PC-3 (cell line): ENCODE measurements around the gene PSG11. TPM values are rescaled to one million over a fixed set of nuclear protein-coding genes. Genes with fewer than 3 reads are reported as not detected.

Experiments
- ATAC-seq: fragments of 200-7000 bp; cut with Tn5 transposase; 2 replicates; pipeline ENCODE4 v1.9.1; 2020; ENCODE audit warnings: mild to moderate bottlenecking, moderate library complexity
- BruUV-seq: library from RNA; stranded (reverse); fragments of 400-500 nt; replicated peaks from 2 replicates; lab custom pipeline; 2021; lab: Mats Ljungman, UMichigan
- CTCF ChIA-PET: fragments of 300-600 bp; sonication (Branson Sonifier 250); formaldehyde crosslinking; loops from one replicate; lab custom pipeline; 2022; ENCODE audit warnings: antibody characterized with exemption; lab: Charles Lee
- POLR2A ChIA-PET: fragments of 300-600 bp; sonication (Branson Sonifier 250); formaldehyde crosslinking; loops from one replicate; lab custom pipeline; 2022; ENCODE audit warnings: antibody characterized with exemption; ENCODE audit not compliant: unreplicated experiment; lab: Charles Lee
- DNase-seq: peaks from one replicate; pipeline ENCODE4 v3.0.0-alpha.2; 2015
- H2AFZ ChIP-seq: fragments of 300-600 bp; sonication (generic); 2 replicates; pipeline ENCODE4 v1.6.0; 2016; ENCODE audit warnings: antibody characterized with exemption, low read length
- H3F3A ChIP-seq: fragments of 300-600 bp; sonication (generic); one replicate; pipeline ENCODE4 v1.6.0; 2017; ENCODE audit warnings: antibody characterized with exemption, low read length, control low read depth, mild to moderate bottlenecking; ENCODE audit not compliant: unreplicated experiment
- H3K27ac ChIP-seq: fragments of 300-600 bp; sonication (generic); 2 replicates; pipeline ENCODE4 v1.5.1; 2016; ENCODE audit warnings: mild to moderate bottlenecking, low read length
- H3K27me3 ChIP-seq: fragments of 300-600 bp; sonication (generic); 2 replicates; pipeline ENCODE4 v1.6.1; 2016; ENCODE audit warnings: low read length, mixed read lengths
- H3K36me3 ChIP-seq: fragments of 300-600 bp; sonication (generic); 2 replicates; pipeline ENCODE4 v1.6.1; 2016; ENCODE audit warnings: low read depth, mixed run types, low read length, mixed read lengths
- H3K4me1 ChIP-seq: fragments of 300-600 bp; sonication (generic); 2 replicates; pipeline ENCODE4 v1.5.1; 2016; ENCODE audit warnings: low read length; ENCODE audit not compliant: insufficient read depth
- H3K4me2 ChIP-seq: fragments of 300-600 bp; sonication (generic); 2 replicates; pipeline ENCODE4 v1.6.0; 2016; ENCODE audit warnings: low read length
- H3K4me3 ChIP-seq: fragments of 300-600 bp; sonication (generic); 2 replicates; pipeline ENCODE4 v1.5.1; 2016; ENCODE audit warnings: mild to moderate bottlenecking, low read length, mixed read lengths
- H3K79me2 ChIP-seq: fragments of 300-600 bp; sonication (generic); 2 replicates; pipeline ENCODE4 v1.6.1; 2017; ENCODE audit warnings: low read length, mixed read lengths
- H3K9ac ChIP-seq: fragments of 300-600 bp; sonication (generic); 2 replicates; pipeline ENCODE4 v1.6.0; 2016; ENCODE audit warnings: mild to moderate bottlenecking, low read length
- H3K9me2 ChIP-seq: fragments of 300-600 bp; sonication (generic); replicated peaks from 2 replicates; pipeline ENCODE4 v1.6.1; 2016; ENCODE audit warnings: mixed run types, low read length, mixed read lengths
- H3K9me3 ChIP-seq: fragments of 300-600 bp; sonication (generic); 2 replicates; pipeline ENCODE4 v1.6.1; 2016; ENCODE audit warnings: low read length, mixed read lengths
- H4K20me1 ChIP-seq: fragments of 300-600 bp; sonication (generic); 2 replicates; pipeline ENCODE4 v1.6.1; 2016; ENCODE audit warnings: low read length, mixed read lengths
- CTCF ChIP-seq: fragments of 300-600 bp; sonication (generic); conservative IDR thresholded peaks from 2 replicates; pipeline ENCODE4 v1.5.1; 2017; ENCODE audit warnings: antibody characterized with exemption, low read depth, mild to moderate bottlenecking, low read length
- EZH2 ChIP-seq: fragments of 300-600 bp; sonication (generic); IDR thresholded peaks from one replicate; pipeline ENCODE4 v1.6.1; 2017; ENCODE audit warnings: antibody characterized with exemption, mild to moderate bottlenecking, low read length; ENCODE audit not compliant: unreplicated experiment
- EZH2phosphoT487 ChIP-seq: fragments of 300-600 bp; sonication (generic); IDR thresholded peaks from 2 replicates; pipeline ENCODE4 v1.6.1; 2018; ENCODE audit warnings: mild to moderate bottlenecking, antibody characterized with exemption, low read length, borderline replicate concordance
- intact Hi-C: fragments of 100-400 bp; cut with micrococcal nuclease; formaldehyde crosslinking; loops from 2 replicates; pipeline ENCODE4 v1.9.0; 2023
- total RNA-seq: library from RNA; depleted of rRNA; stranded (reverse); fragments of >200 nt; gene quantifications from 2 replicates; pipeline ENCODE4 v1.2.3, GENCODE V29; 2014; rRNA removed

Gene PSG11
- total RNA-seq, 1 experiment from 2014 or later, result not detected

GRCh38 chr19:42961119-42961518 lies 65.2 kb downstream of the PSG11 start:
- BruUV-seq, result no TSS peak
- no peaks in the 10 kb centered on the region for H4K20me1 ChIP-seq
- H3K4me2 ChIP-seq, result no peak overlapping the region
- no peaks in the 10 kb centered on the region; the same call in 1 of the 2 replicates for H3K4me1 ChIP-seq
- intact Hi-C loops, result no loop called here
- no peak overlapping the region for H2AFZ ChIP-seq
- no peak overlapping the region for H3K4me3 ChIP-seq
- CTCF ChIA-PET, result no interaction called here
- H3K9me3 ChIP-seq, result no peaks in the 10 kb centered on the region
- DNase-seq, result no peak
- POLR2A ChIA-PET, result no interaction called here
- no peaks in the 10 kb centered on the region for H3K27me3 ChIP-seq
- no peaks in the 10 kb centered on the region for H3F3A ChIP-seq
- no peaks in the 10 kb centered on the region for H3K36me3 ChIP-seq
- H3K27ac ChIP-seq, result no peak overlapping the region
- no peak for ATAC-seq
- H3K9me2 ChIP-seq, result no peaks in the 10 kb centered on the region
- no peak for TF ChIP-seq CTCF
- no peak for TF ChIP-seq EZH2
- no peak for TF ChIP-seq EZH2phosphoT487
- H3K79me2 ChIP-seq, result no peaks in the 10 kb centered on the region
- H3K9ac ChIP-seq, result no peak overlapping the region

Other genes starting within 250 kb of the PSG11 start
- not detected in 2 replicates for gene PSG1, start 146.8 kb downstream of the PSG11 start, total RNA-seq
- not detected in 2 replicates for gene PSG6, start 108.6 kb downstream of the PSG11 start, total RNA-seq
- not detected in 2 replicates for gene PSG7, start 89.3 kb downstream of the PSG11 start, total RNA-seq
- not detected in 2 replicates for gene PSG2, start 56.2 kb upstream of the PSG11 start, total RNA-seq
- gene PSG5, start 160.1 kb upstream of the PSG11 start, total RNA-seq, result not detected in 2 replicates
- gene PSG4, start 179.2 kb upstream of the PSG11 start, total RNA-seq, result not detected in 2 replicates
- gene PSG9, start 243.1 kb upstream of the PSG11 start, total RNA-seq, result not detected in 2 replicates